Osteoblast (primary cell): ENCODE results near the gene AGTPBP1. TPM values are rescaled to one million over a fixed set of nuclear protein-coding genes. Genes with fewer than 3 reads are reported as not detected.
A peak's percentile ranks its signal among the peaks of the same experiment; 100 is the strongest.

Source experiments
- DNase-seq: peaks from one replicate; pipeline ENCODE4 v3.0.0; 2011; ENCODE audit warnings: low spot score, mixed read lengths; ENCODE audit not compliant: insufficient read length; ENCODE audit errors: missing footprints
- H2AFZ ChIP-seq: 2 replicates; pipeline ENCODE4 v1.6.0; 2011; ENCODE audit warnings: mild to moderate bottlenecking, low read length
- H3K27ac ChIP-seq: 2 replicates; pipeline ENCODE4 v1.5.1; 2011; ENCODE audit warnings: mild to moderate bottlenecking, low read depth, low read length, moderate library complexity
- H3K27me3 ChIP-seq: 2 replicates; pipeline ENCODE4 v1.6.0; 2012; ENCODE audit warnings: mild to moderate bottlenecking, control low read depth, inconsistent platforms, low read length, moderate library complexity; ENCODE audit not compliant: insufficient read depth
- H3K36me3 ChIP-seq: 2 replicates; pipeline ENCODE4 v1.5.1; 2011; ENCODE audit warnings: mild to moderate bottlenecking, low read length, control low read depth, moderate library complexity; ENCODE audit not compliant: insufficient read depth
- H3K4me1 ChIP-seq: 2 replicates; pipeline ENCODE4 v1.5.1; 2011; ENCODE audit warnings: mild to moderate bottlenecking, low read length, control low read depth, moderate library complexity; ENCODE audit not compliant: insufficient read depth
- H3K4me2 ChIP-seq: 2 replicates; pipeline ENCODE4 v1.6.0; 2011; ENCODE audit warnings: mild to moderate bottlenecking, low read length; ENCODE audit not compliant: insufficient read depth
- H3K4me3 ChIP-seq: fragments of 200-600 bp; sonication (generic); 3 replicates; pipeline ENCODE4 v1.5.1; 2012; ENCODE audit warnings: mild to moderate bottlenecking, low read length, inconsistent platforms; ENCODE audit not compliant: insufficient read depth
- H3K79me2 ChIP-seq: 2 replicates; pipeline ENCODE4 v1.6.0; 2012; ENCODE audit warnings: mild to moderate bottlenecking, low read length, control low read depth, inconsistent platforms; ENCODE audit not compliant: insufficient read depth
- H3K9me3 ChIP-seq: 2 replicates; pipeline ENCODE4 v1.5.1; 2011; ENCODE audit warnings: low read depth, low read length, control low read depth
- H4K20me1 ChIP-seq: 2 replicates; pipeline ENCODE4 v1.6.0; 2012; ENCODE audit warnings: mild to moderate bottlenecking, low read length, control low read depth; ENCODE audit not compliant: insufficient read depth
- CTCF ChIP-seq: IDR thresholded peaks from 2 replicates; pipeline ENCODE4 v1.5.1; 2011; ENCODE audit warnings: mild to moderate bottlenecking, low read depth, low read length, moderate library complexity; ENCODE audit errors: extremely low read depth
- total RNA-seq: library from RNA; depleted of rRNA; stranded (reverse); fragments of >200 nt; gene quantifications from 2 replicates; pipeline ENCODE4 v1.2.3, GENCODE V29; 2012

AGTPBP1 gene
- total RNA-seq, 1 donor: 17.0 TPM

DNA sequence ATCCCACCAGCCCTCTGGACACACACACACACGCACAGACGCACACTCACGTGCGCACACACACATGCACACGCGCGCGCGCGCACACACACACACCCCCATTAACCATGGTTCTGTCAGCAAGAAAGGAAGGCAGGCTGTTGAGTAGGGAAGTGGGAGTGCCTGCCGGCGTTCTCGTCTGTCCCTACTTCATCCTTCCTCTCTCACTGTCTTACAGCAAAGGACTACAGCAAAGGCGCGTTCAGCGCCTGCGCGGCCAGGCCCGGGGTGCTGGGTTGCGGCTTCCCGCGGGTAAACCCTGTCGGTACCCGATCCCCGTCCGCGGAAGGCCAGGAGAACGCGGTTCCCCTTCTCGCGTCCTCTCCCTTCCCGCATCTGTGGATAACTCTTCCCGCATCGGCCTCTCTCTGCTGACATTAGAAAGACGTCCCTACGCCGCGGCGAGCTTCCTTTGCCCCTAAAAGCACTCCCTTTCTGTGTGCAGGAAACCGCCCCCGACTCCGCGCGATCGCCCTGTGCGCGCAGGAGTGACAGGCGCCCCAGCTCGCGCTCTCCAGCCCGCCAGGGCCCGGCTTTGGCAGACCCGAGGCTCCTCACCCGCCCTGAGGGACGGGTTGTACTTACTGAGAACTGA lies 219.2 kb downstream of the AGTPBP1 start:
- Histone ChIP-seq H3K79me2 (no peaks in the 10 kb centered on the region), H3K4me1 (no peaks in the 10 kb centered on the region), H3K4me3 (peak overlapping the region; percentile 68), H2AFZ (peak overlapping the region; percentile 89), H3K4me2 (peak overlapping the region; percentile 77), H3K36me3 (no peaks in the 10 kb centered on the region), H3K9me3 (no peaks in the 10 kb centered on the region), H3K27ac (no peak overlapping the region), H3K27me3 (peaks cover 24% of the 10 kb centered on the region), H4K20me1 (no peaks in the 10 kb centered on the region)
- no peak for TF ChIP-seq CTCF
- no peak for DNase-seq

GRCh38 chr9:85521371-85522197 lies 220.2 kb downstream of the AGTPBP1 start:
- H3K9me3 ChIP-seq: no peaks in the 10 kb centered on the region
- H3K27me3 ChIP-seq: peaks cover 22% of the 10 kb centered on the region
- DNase-seq: no peak
- no peaks in the 10 kb centered on the region for H4K20me1 ChIP-seq
- H3K36me3 ChIP-seq: no peaks in the 10 kb centered on the region
- H3K4me3 ChIP-seq: no peak overlapping the region
- no peak for TF ChIP-seq CTCF
- no peaks in the 10 kb centered on the region for H3K79me2 ChIP-seq
- no peak overlapping the region for H2AFZ ChIP-seq
- H3K27ac ChIP-seq: no peak overlapping the region
- no peaks in the 10 kb centered on the region for H3K4me1 ChIP-seq
- no peak overlapping the region for H3K4me2 ChIP-seq

DNA sequence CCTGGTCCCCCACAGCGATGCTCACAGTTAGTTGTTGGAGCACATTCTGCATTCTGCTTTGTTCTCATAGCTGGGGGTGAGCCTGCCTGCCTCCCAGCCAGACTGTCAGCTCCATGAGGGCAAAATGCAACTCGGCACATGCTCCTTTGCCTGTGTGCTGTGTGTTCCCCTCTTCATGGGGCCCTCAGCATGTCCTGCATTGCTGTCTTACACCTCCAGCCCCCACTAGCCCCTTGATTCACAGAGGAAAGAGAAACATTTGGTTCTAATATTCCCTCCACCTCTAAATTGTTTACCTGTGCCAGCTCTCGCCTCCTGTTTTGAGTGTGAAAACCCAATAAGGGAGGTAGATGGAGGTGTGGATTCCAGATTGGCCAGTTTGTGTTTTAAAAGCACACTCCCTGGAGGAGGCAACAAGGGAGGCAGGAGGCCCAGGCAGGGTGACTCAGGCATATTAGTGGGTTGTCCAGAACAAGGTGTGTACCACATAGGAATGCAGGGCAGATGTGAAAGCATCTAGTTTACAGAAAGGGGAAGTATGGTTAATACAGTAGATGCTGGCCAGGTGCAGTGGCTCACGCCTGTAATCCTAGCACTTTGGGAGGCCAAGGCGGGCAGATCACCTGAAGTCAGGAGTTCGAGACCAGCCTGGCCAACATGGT lies 224.6 kb downstream of the AGTPBP1 start:
- DNase-seq: no peak
- H3K27me3 ChIP-seq: peaks cover 4% of the 10 kb centered on the region
- no peaks in the 10 kb centered on the region for H3K4me1 ChIP-seq
- no peaks in the 10 kb centered on the region for H3K9me3 ChIP-seq
- H2AFZ ChIP-seq: no peak overlapping the region
- no peak overlapping the region for H3K27ac ChIP-seq
- no peaks in the 10 kb centered on the region for H3K79me2 ChIP-seq
- TF ChIP-seq CTCF: no peak
- no peak overlapping the region for H3K4me3 ChIP-seq
- H4K20me1 ChIP-seq: no peaks in the 10 kb centered on the region
- H3K36me3 ChIP-seq: no peaks in the 10 kb centered on the region
- no peak overlapping the region for H3K4me2 ChIP-seq

- DNase-seq: no peak
- no peaks in the 10 kb centered on the region for H3K4me1 ChIP-seq
- no peak for TF ChIP-seq CTCF
These were observed 225.3 kb downstream of the AGTPBP1 start for GRCh38 chr9:85516455-85516854.

More at GRCh38 chr9:85516455-85516854, 225.3 kb downstream of the AGTPBP1 start:
- Histone ChIP-seq H2AFZ (no peak overlapping the region), H3K9me3 (no peaks in the 10 kb centered on the region), H3K27ac (no peak overlapping the region), H3K4me2 (no peak overlapping the region), H4K20me1 (no peaks in the 10 kb centered on the region), H3K36me3 (no peaks in the 10 kb centered on the region), H3K4me3 (no peak overlapping the region), H3K79me2 (no peaks in the 10 kb centered on the region), H3K27me3 (no peaks in the 10 kb centered on the region)
